PC-9 (cell line): ENCODE data around the gene TNN. TPM values are rescaled to one million over a fixed set of nuclear protein-coding genes. Genes with fewer than 3 reads are reported as not detected.

ENCODE experiments used
- BruUV-seq: library from RNA; stranded (reverse); fragments of 400-500 nt; replicated peaks from 2 replicates; lab custom pipeline; 2021; lab: Mats Ljungman, UMichigan
- CTCF ChIA-PET: fragments of 300-600 bp; sonication (Branson Sonifier 250); formaldehyde crosslinking; loops from one replicate; lab custom pipeline; 2022; ENCODE audit warnings: antibody characterized with exemption; lab: Charles Lee
- POLR2A ChIA-PET: fragments of 300-600 bp; sonication (Branson Sonifier 250); formaldehyde crosslinking; loops from one replicate; lab custom pipeline; 2022; ENCODE audit warnings: antibody characterized with exemption; ENCODE audit not compliant: unreplicated experiment; lab: Charles Lee
- DNase-seq, 2 experiments: peaks; one replicate each; pipeline versions ENCODE4 v3.0.0 to v3.0.0-alpha.2; 2015 to 2022; ENCODE audit warnings: mixed read lengths in 1 of 2
- H2AFZ ChIP-seq: fragments of 200-600 bp; sonication (generic); 2 replicates; pipeline ENCODE4 v1.8.1; 2017; ENCODE audit warnings: antibody characterized with exemption
- H3F3A ChIP-seq: fragments of 200-600 bp; sonication (generic); 2 replicates; pipeline ENCODE4 v1.8.1; 2017; ENCODE audit warnings: antibody characterized with exemption, mild to moderate bottlenecking, low read depth; ENCODE audit not compliant: insufficient read depth
- H3K27ac ChIP-seq: fragments of 200-600 bp; sonication (generic); 2 replicates; pipeline ENCODE4 v1.6.1; 2016; ENCODE audit warnings: mixed run types
- H3K27me3 ChIP-seq: fragments of 200-600 bp; sonication (generic); 2 replicates; pipeline ENCODE4 v1.6.1; 2016; ENCODE audit warnings: low read depth, mixed run types; ENCODE audit not compliant: insufficient read depth
- H3K36me3 ChIP-seq: fragments of 200-600 bp; sonication (generic); 2 replicates; pipeline ENCODE4 v1.6.1; 2016; ENCODE audit warnings: low read depth, mixed run types
- H3K4me1 ChIP-seq: fragments of 200-600 bp; sonication (generic); replicated peaks from 2 replicates; pipeline ENCODE4 v1.6.1; 2016; ENCODE audit warnings: mixed run types; ENCODE audit not compliant: insufficient read depth
- H3K4me2 ChIP-seq: fragments of 200-600 bp; sonication (generic); 2 replicates; pipeline ENCODE4 v1.6.1; 2017; ENCODE audit warnings: mixed run types
- H3K4me3 ChIP-seq: fragments of 200-600 bp; sonication (generic); 2 replicates; pipeline ENCODE4 v1.6.1; 2016; ENCODE audit warnings: mixed run types
- H3K79me2 ChIP-seq: fragments of 200-600 bp; sonication (generic); 2 replicates; pipeline ENCODE4 v1.6.1; 2017; ENCODE audit warnings: low read depth, mixed run types
- H3K9me2 ChIP-seq: fragments of 200-600 bp; sonication (generic); 2 replicates; pipeline ENCODE4 v1.8.1; 2017; ENCODE audit warnings: mild to moderate bottlenecking; ENCODE audit not compliant: insufficient read depth
- H3K9me3 ChIP-seq: fragments of 200-600 bp; sonication (generic); 2 replicates; pipeline ENCODE4 v1.8.1; 2016; ENCODE audit warnings: low read depth; ENCODE audit not compliant: insufficient read depth
- H4K20me1 ChIP-seq: fragments of 200-600 bp; sonication (generic); 2 replicates; pipeline ENCODE4 v1.8.1; 2017; ENCODE audit not compliant: insufficient read depth
- EZH2 ChIP-seq: fragments of 200-600 bp; sonication (generic); IDR thresholded peaks from 2 replicates; pipeline ENCODE4 v1.8.0; 2017; ENCODE audit warnings: antibody characterized with exemption, low read depth
- intact Hi-C: fragments of 100-400 bp; cut with micrococcal nuclease; formaldehyde crosslinking; loops from one replicate; pipeline ENCODE4 v1.10.0; 2022; ENCODE audit not compliant: unreplicated experiment
- total RNA-seq: library from RNA; stranded (reverse); gene quantifications from 2 replicates; pipeline ENCODE4 v1.2.3, GENCODE V29; 2021
- TF ChIP-seq, protein P1 (sequence below): fragments of 200-600 bp; sonication (generic); conservative IDR thresholded peaks from 2 replicates; pipeline ENCODE4 v1.6.1; 2017; ENCODE audit warnings: mixed run types, antibody characterized with exemption, mild to moderate bottlenecking, moderate library complexity

Gene TNN
- total RNA-seq, 1 experiment from 2014 or later, result not detected

DNA sequence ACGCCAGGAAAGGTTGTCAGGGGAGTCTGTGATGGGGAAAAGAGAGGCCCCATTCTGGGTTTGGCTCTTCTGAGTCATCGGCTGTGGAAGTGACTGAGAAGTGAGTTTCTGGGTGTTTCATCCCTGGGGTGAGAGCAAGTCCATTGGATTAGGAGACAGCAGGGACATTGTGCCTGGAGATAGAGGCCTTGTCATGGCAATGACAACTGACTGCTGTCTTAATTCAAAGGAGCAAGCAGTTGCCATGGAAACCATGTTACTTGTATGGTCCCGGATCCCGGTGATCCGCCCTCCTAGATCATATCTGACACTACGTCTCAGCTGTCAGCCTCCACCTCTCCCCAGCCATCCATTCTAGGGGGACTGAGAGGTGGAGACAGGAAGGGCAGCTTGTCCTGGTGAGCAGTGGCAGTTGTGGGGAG is 90.5 kb downstream of the TNN start:
- Histone ChIP-seq H3K79me2 (no peaks in the 10 kb centered on the region), H3K27me3 (no peaks in the 10 kb centered on the region), H4K20me1 (no peaks in the 10 kb centered on the region), H3K9me2 (no peaks in the 10 kb centered on the region), H3K36me3 (no peaks in the 10 kb centered on the region), H3K27ac (no peak overlapping the region), H3K4me1 (0 out of 2 replicates have a peak, but pooled peaks cover 13% of the 10 kb centered on the region), H3K4me3 (no peak overlapping the region), H2AFZ (no peak overlapping the region), H3K9me3 (no peaks in the 10 kb centered on the region), H3F3A (no peaks in the 10 kb centered on the region), H3K4me2 (no peak overlapping the region)
- no peak for DNase-seq
- TF ChIP-seq, protein P1, sequence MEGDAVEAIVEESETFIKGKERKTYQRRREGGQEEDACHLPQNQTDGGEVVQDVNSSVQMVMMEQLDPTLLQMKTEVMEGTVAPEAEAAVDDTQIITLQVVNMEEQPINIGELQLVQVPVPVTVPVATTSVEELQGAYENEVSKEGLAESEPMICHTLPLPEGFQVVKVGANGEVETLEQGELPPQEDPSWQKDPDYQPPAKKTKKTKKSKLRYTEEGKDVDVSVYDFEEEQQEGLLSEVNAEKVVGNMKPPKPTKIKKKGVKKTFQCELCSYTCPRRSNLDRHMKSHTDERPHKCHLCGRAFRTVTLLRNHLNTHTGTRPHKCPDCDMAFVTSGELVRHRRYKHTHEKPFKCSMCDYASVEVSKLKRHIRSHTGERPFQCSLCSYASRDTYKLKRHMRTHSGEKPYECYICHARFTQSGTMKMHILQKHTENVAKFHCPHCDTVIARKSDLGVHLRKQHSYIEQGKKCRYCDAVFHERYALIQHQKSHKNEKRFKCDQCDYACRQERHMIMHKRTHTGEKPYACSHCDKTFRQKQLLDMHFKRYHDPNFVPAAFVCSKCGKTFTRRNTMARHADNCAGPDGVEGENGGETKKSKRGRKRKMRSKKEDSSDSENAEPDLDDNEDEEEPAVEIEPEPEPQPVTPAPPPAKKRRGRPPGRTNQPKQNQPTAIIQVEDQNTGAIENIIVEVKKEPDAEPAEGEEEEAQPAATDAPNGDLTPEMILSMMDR, result no peak
- ChIA-PET CTCF (no interaction called here), POLR2A (no interaction called here)
- TSS peak; percentile 32 for BruUV-seq
- intact Hi-C loops, result loop anchor here (2.0 to 10.0 kb wide), 3 partner anchors 35 to 597 kb away; partner anchors contain the start of gene KIAA0040

- ChIA-PET POLR2A (no interaction called here), CTCF (no interaction called here)
- Histone ChIP-seq H3K4me2 (no peak overlapping the region), H3K27ac (no peak overlapping the region), H3F3A (no peaks in the 10 kb centered on the region), H4K20me1 (no peaks in the 10 kb centered on the region), H3K4me3 (no peak overlapping the region), H3K4me1 (0 out of 2 replicates have a peak, but pooled peaks cover under 1% of the 10 kb centered on the region), H3K36me3 (no peaks in the 10 kb centered on the region), H2AFZ (no peak overlapping the region), H3K9me3 (no peaks in the 10 kb centered on the region), H3K79me2 (no peaks in the 10 kb centered on the region), H3K27me3 (no peaks in the 10 kb centered on the region), H3K9me2 (no peaks in the 10 kb centered on the region)
- intact Hi-C loops, result no loop called here
- BruUV-seq, result no TSS peak
- no peak for DNase-seq
- TF ChIP-seq EZH2, result no peak
- TF ChIP-seq, protein P1, result no peak
These were observed 95.3 kb downstream of the TNN start for GRCh38 chr1:175162955-175163354.

- Histone ChIP-seq H3K9me3 (no peaks in the 10 kb centered on the region), H3K36me3 (no peaks in the 10 kb centered on the region), H3K27ac (no peak overlapping the region), H3K4me1 (no peaks in the 10 kb centered on the region), H3K27me3 (no peaks in the 10 kb centered on the region), H3K9me2 (no peaks in the 10 kb centered on the region), H2AFZ (no peak overlapping the region), H3K79me2 (no peaks in the 10 kb centered on the region), H3F3A (no peaks in the 10 kb centered on the region), H3K4me3 (no peak overlapping the region), H3K4me2 (no peak overlapping the region), H4K20me1 (no peaks in the 10 kb centered on the region)
- DNase-seq, result no peak
- TF ChIP-seq, protein P1, result no peak
- TF ChIP-seq EZH2, result no peak
- no TSS peak for BruUV-seq
- intact Hi-C loops, result no loop called here
- ChIA-PET POLR2A (interaction anchor here (0.6 kb wide), 1 partner anchor 29 kb away, joined by 4 read pairs; no protein-coding TSS in a partner anchor), CTCF (no interaction called here)
These were observed 96.1 kb downstream of the TNN start for GRCh38 chr1:175163702-175164101.
